MM.1S (cell line): ENCODE results near the gene NDRG2.

Source experiments
- DNase-seq: peaks from one replicate; pipeline ENCODE4 v3.0.0-alpha.2; 2015
- H2AFZ ChIP-seq: fragments of 300-600 bp; sonication (generic); 2 replicates; pipeline ENCODE4 v1.6.0; 2016; ENCODE audit warnings: antibody characterized with exemption, low read length
- H3F3A ChIP-seq: fragments of 300-600 bp; sonication (generic); 2 replicates; pipeline ENCODE4 v1.6.1; 2016; ENCODE audit warnings: mild to moderate bottlenecking, antibody characterized with exemption, low read length, moderate library complexity, mixed read lengths; ENCODE audit not compliant: insufficient read depth
- H3K27ac ChIP-seq: fragments of 300-600 bp; sonication (generic); 2 replicates; pipeline ENCODE4 v1.5.1; 2016; ENCODE audit warnings: mild to moderate bottlenecking, low read length
- H3K27me3 ChIP-seq: fragments of 300-600 bp; sonication (generic); replicated peaks from 2 replicates; pipeline ENCODE4 v1.6.0; 2016; ENCODE audit warnings: low read length; ENCODE audit not compliant: insufficient read depth
- H3K36me3 ChIP-seq: fragments of 300-600 bp; sonication (generic); replicated peaks from 2 replicates; pipeline ENCODE4 v1.6.1; 2016; ENCODE audit warnings: mild to moderate bottlenecking, low read length, mixed read lengths; ENCODE audit not compliant: insufficient read depth
- H3K4me1 ChIP-seq: fragments of 300-600 bp; sonication (generic); 2 replicates; pipeline ENCODE4 v1.6.1; 2016; ENCODE audit warnings: low read length, mixed read lengths
- H3K4me2 ChIP-seq: fragments of 300-600 bp; sonication (generic); 2 replicates; pipeline ENCODE4 v1.6.0; 2016; ENCODE audit warnings: low read depth, low read length
- H3K4me3 ChIP-seq: fragments of 300-600 bp; sonication (generic); 2 replicates; pipeline ENCODE4 v1.5.1; 2016; ENCODE audit warnings: low read length, mixed read lengths
- H3K79me2 ChIP-seq: fragments of 300-600 bp; sonication (generic); 2 replicates; pipeline ENCODE4 v1.6.1; 2016; ENCODE audit warnings: mixed run types, low read length, mixed read lengths
- H3K9ac ChIP-seq: fragments of 300-600 bp; sonication (generic); 2 replicates; pipeline ENCODE4 v1.6.1; 2016; ENCODE audit warnings: low read length, mixed read lengths
- H3K9me2 ChIP-seq: fragments of 300-600 bp; sonication (generic); replicated peaks from 2 replicates; pipeline ENCODE4 v1.6.1; 2016; ENCODE audit warnings: mild to moderate bottlenecking, low read length, mixed read lengths; ENCODE audit not compliant: insufficient read depth
- H3K9me3 ChIP-seq: fragments of 300-600 bp; sonication (generic); replicated peaks from 2 replicates; pipeline ENCODE4 v1.6.1; 2016; ENCODE audit warnings: mild to moderate bottlenecking, low read length, mixed read lengths; ENCODE audit not compliant: insufficient read depth
- H4K20me1 ChIP-seq: fragments of 300-600 bp; sonication (generic); 2 replicates; pipeline ENCODE4 v1.6.1; 2016; ENCODE audit warnings: mild to moderate bottlenecking, low read length, moderate library complexity, mixed read lengths; ENCODE audit not compliant: insufficient read depth
- CTCF ChIP-seq: fragments of 300-600 bp; sonication (generic); IDR thresholded peaks from 2 replicates; pipeline ENCODE4 v1.5.1; 2016; ENCODE audit warnings: antibody characterized with exemption, low read length, mixed read lengths
- EZH2 ChIP-seq: fragments of 300-600 bp; sonication (generic); optimal IDR thresholded peaks from 2 replicates; pipeline ENCODE3; 2017; ENCODE audit warnings: low read depth, mild to moderate bottlenecking, antibody characterized with exemption, low read length, mixed read lengths
- EZH2phosphoT487 ChIP-seq: fragments of 300-600 bp; sonication (generic); IDR thresholded peaks from 2 replicates; pipeline ENCODE4 v1.6.1; 2018; ENCODE audit warnings: antibody characterized with exemption, low read length

Gene NDRG2

DNA sequence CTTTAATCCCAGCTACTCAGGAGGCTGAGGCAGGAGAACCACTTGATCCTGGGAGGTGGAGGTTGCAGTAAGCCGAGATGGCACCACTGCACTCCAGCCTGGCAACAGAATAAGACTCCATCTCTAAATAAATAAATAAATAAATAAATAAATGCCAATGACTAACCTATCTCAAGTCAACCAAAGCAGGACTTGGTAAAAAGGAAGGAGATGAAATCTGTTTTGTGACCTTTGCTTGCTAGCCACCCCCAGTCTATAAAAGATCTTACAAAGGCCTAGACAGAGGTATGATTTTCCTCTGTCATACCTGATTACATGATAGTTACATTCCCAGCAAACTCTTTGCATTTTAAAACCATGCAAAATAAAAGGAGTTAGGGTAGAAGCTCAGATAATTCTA is 48.6 kb downstream of the NDRG2 start:
- no peak overlapping the region for H3K4me3 ChIP-seq
- H3K79me2 ChIP-seq: no peaks in the 10 kb centered on the region
- H3K9me2 ChIP-seq: no peaks in the 10 kb centered on the region

DNA sequence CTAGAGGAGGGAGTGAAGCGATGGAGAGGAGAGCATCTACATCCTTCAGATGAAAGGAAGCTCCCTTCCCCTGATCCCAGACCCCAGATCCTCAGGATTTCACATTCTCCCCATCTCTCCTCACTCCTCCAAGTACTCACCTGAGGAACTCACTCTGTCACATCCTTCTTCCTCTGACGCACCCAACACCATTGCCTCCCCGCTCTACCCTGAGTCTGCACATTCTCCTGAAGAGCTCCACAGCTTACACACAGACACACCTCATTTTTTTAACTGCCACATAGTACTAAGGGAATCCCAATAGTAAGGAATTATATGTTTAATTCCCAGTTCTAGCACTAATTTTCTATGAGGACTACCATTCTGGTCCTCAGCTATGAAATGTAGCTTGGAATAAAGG is 51.4 kb downstream of the NDRG2 start:
- Histone ChIP-seq H3K4me1 (no peaks in the 10 kb centered on the region), H3K9me2 (no peaks in the 10 kb centered on the region), H3K9me3 (no peaks in the 10 kb centered on the region), H3K27ac (no peak overlapping the region), H4K20me1 (no peaks in the 10 kb centered on the region), H3K27me3 (no peaks in the 10 kb centered on the region), H3K79me2 (no peaks in the 10 kb centered on the region), H3F3A (no peaks in the 10 kb centered on the region), H3K36me3 (no peaks in the 10 kb centered on the region), H2AFZ (no peak overlapping the region), H3K4me3 (no peak overlapping the region), H3K9ac (no peak overlapping the region), H3K4me2 (no peak overlapping the region)
- TF ChIP-seq CTCF: no peak
- no peak for TF ChIP-seq EZH2
- TF ChIP-seq EZH2phosphoT487: no peak
- DNase-seq: no peak

More for the DNA sequence above, 48.6 kb downstream of the NDRG2 start:
- H4K20me1 ChIP-seq: no peaks in the 10 kb centered on the region
- H3K4me2 ChIP-seq: no peak overlapping the region
- no peak overlapping the region for H3K27ac ChIP-seq
- no peak for DNase-seq
- no peak overlapping the region for H3K9ac ChIP-seq
- no peak for TF ChIP-seq EZH2phosphoT487
- TF ChIP-seq CTCF: no peak
- no peak for TF ChIP-seq EZH2
- H3K9me3 ChIP-seq: no peaks in the 10 kb centered on the region
- H2AFZ ChIP-seq: no peak overlapping the region
- H3K36me3 ChIP-seq: no peaks in the 10 kb centered on the region
- no peaks in the 10 kb centered on the region for H3F3A ChIP-seq
- H3K27me3 ChIP-seq: no peaks in the 10 kb centered on the region
- no peaks in the 10 kb centered on the region for H3K4me1 ChIP-seq

DNA sequence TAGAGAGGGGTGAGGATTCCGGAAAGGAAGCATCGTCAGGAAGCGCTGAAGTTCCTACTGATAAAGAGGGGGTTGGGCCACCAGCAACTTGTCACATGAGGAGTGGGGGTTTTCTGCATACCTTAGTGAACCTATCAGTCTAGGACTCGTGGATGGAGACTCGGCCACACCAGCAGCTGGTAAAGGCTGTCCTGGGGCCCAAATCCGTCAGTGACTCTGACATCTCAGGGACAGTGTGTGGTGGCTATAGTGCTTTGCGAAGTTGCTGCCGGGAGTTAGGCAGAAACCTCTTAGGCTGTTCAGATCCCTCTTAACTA is 53.2 kb downstream of the NDRG2 start:
- no peak for TF ChIP-seq EZH2phosphoT487
- TF ChIP-seq CTCF: no peak
- TF ChIP-seq EZH2: no peak
- H3K36me3 ChIP-seq: no peaks in the 10 kb centered on the region
- no peaks in the 10 kb centered on the region for H3K9me3 ChIP-seq
- no peak overlapping the region; the same call in 1 of the 2 replicates for H3K9ac ChIP-seq
- peak overlapping the region; percentile 86 for H2AFZ ChIP-seq
- no peaks in the 10 kb centered on the region for H3F3A ChIP-seq
- no peaks in the 10 kb centered on the region for H3K79me2 ChIP-seq
- H3K27me3 ChIP-seq: no peaks in the 10 kb centered on the region
- no peaks in the 10 kb centered on the region for H3K4me1 ChIP-seq
- H3K4me3 ChIP-seq: peak overlapping the region; percentile 68
- DNase-seq: no peak
- H3K27ac ChIP-seq: no peak overlapping the region
- peak overlapping the region; percentile 73 for H3K4me2 ChIP-seq
- no peaks in the 10 kb centered on the region for H3K9me2 ChIP-seq
- H4K20me1 ChIP-seq: no peaks in the 10 kb centered on the region
